Mucosa of descending colon (tissue), 3 donors: ENCODE results near the gene ALKBH4. TPM values are rescaled to one million over a fixed set of nuclear protein-coding genes. Genes with fewer than 3 reads are reported as not detected.
A peak's percentile ranks its signal among the peaks of the same experiment; 100 is the strongest.

Experiments used
- ATAC-seq: fragments of 200-7000 bp; cut with Tn5 transposase; one replicate; pipeline ENCODE4 v1.9.1; 2020; ENCODE audit warnings: mild to moderate bottlenecking, moderate library complexity
- DNase-seq, 3 donors: peaks; one replicate each; pipeline ENCODE4 v3.0.0-alpha.2; 2020
- H3K36me3 ChIP-seq: fragments of 200-600 bp; one replicate; pipeline ENCODE4 v1.8.0; 2021; ENCODE audit warnings: low read depth, mild to moderate bottlenecking
- H3K4me1 ChIP-seq: fragments of 200-600 bp; one replicate; pipeline ENCODE4 v1.8.0; 2021; ENCODE audit warnings: low read depth, mild to moderate bottlenecking
- H3K4me3 ChIP-seq: fragments of 200-600 bp; one replicate; pipeline ENCODE4 v1.8.0; 2021; ENCODE audit warnings: mild to moderate bottlenecking
- H3K9me3 ChIP-seq: fragments of 200-600 bp; one replicate; pipeline ENCODE4 v1.8.0; 2021; ENCODE audit warnings: mild to moderate bottlenecking
- CTCF ChIP-seq: fragments of 200-600 bp; IDR thresholded peaks from one replicate; pipeline ENCODE4 v1.8.0; 2022; ENCODE audit warnings: antibody characterized with exemption, mild to moderate bottlenecking
- intact Hi-C, 2 donors: fragments of 100-400 bp; cut with DNase I in 1 of 2; cut with micrococcal nuclease in 1 of 2; formaldehyde crosslinking; loops; one replicate each; pipeline versions ENCODE4 v1.11.0 to v1.11.1; 2022; cut with DNase I, micrococcal nuclease
- total RNA-seq, 3 donors: library from RNA; stranded (reverse); fragmentation: NEBNext Ultra II Directional in 2 of 3; extraction: Animal tissue kit (Norgen Biotek cat#: 25700) in 2 of 3; gene quantifications; one replicate each; pipeline versions ENCODE4 v1.2.1 to v1.2.4, GENCODE V29; 2021 to 2023
- donor health status: DM: no; HTN: no; CAD: no; lungs with moderate emphysema.
- donor health status: DM: no; HTN: no; CAD: no.
- donor health status: DM: no; HTN: yes; CAD: no.

Gene ALKBH4
- total RNA-seq, 3 donors from 2014 or later, result 8.4 to 11.1 (median 10.0) TPM

- H3K4me3 ChIP-seq, result no peak overlapping the region
- intact Hi-C loops, result no loop called here
- no peaks in the 10 kb centered on the region for H3K36me3 ChIP-seq
- DNase-seq, result peak in 2 of 3 donors; percentile 30 to 56
- no peak for TF ChIP-seq CTCF
- H3K9me3 ChIP-seq, result no peaks in the 10 kb centered on the region
- ATAC-seq, result no peak
- H3K4me1 ChIP-seq, result peaks cover 16% of the 10 kb centered on the region
Measured at GRCh38 chr7:102468478-102469350, 4.1 kb upstream of the ALKBH4 start.

- ATAC-seq, result no peak
- Histone ChIP-seq H3K4me1 (peaks cover 20% of the 10 kb centered on the region), H3K4me3 (no peak overlapping the region), H3K9me3 (no peaks in the 10 kb centered on the region), H3K36me3 (no peaks in the 10 kb centered on the region)
- peak in 1 of 3 donors; percentile 51 for DNase-seq
- TF ChIP-seq CTCF, result no peak
- intact Hi-C loops, result no loop called here
Measured at GRCh38 chr7:102467581-102468477, 3.2 kb upstream of the ALKBH4 start.

- intact Hi-C loops, result no loop called here
- DNase-seq (no peak), ATAC-seq (no peak)
- no peaks in the 10 kb centered on the region for H3K9me3 ChIP-seq
- no peak for TF ChIP-seq CTCF
- peaks cover 20% of the 10 kb centered on the region for H3K4me1 ChIP-seq
- H3K4me3 ChIP-seq, result no peak overlapping the region
- H3K36me3 ChIP-seq, result no peaks in the 10 kb centered on the region
Measured at GRCh38 chr7:102466097-102466496, 1.4 kb upstream of the ALKBH4 start.

GRCh38 chr7:102463841-102464576 lies 654 bp downstream of the ALKBH4 start:
- intact Hi-C loops, result no loop called here
- peaks cover 9% of the 10 kb centered on the region for H3K4me1 ChIP-seq
- peak overlapping the region; percentile 74 for H3K4me3 ChIP-seq
- ATAC-seq (peak; percentile 24), DNase-seq (no peak)
- no peaks in the 10 kb centered on the region for H3K9me3 ChIP-seq
- TF ChIP-seq CTCF, result no peak
- H3K36me3 ChIP-seq, result no peaks in the 10 kb centered on the region

- no peaks in the 10 kb centered on the region for H3K9me3 ChIP-seq
- peaks cover 9% of the 10 kb centered on the region for H3K4me1 ChIP-seq
- DNase-seq (no peak), ATAC-seq (no peak)
- peaks cover 4% of the 10 kb centered on the region for H3K36me3 ChIP-seq
- intact Hi-C loops, result no loop called here
- no peak for TF ChIP-seq CTCF
- no peak overlapping the region for H3K4me3 ChIP-seq
Measured at GRCh38 chr7:102460467-102460866, 4.2 kb downstream of the ALKBH4 start.
